Mucosa of stomach (tissue), 1 donor: ENCODE data around the gene ITPR1.

Source experiments
- H3K27me3 ChIP-seq: one replicate; pipeline ENCODE4 v1.7.0; 2013; ENCODE audit warnings: mild to moderate bottlenecking, low read length; ENCODE audit not compliant: control insufficient read depth, insufficient read depth
- H3K36me3 ChIP-seq: one replicate; pipeline ENCODE4 v1.7.0; 2013; ENCODE audit warnings: low read length; ENCODE audit not compliant: control insufficient read depth, insufficient read depth
- H3K4me1 ChIP-seq: one replicate; pipeline ENCODE4 v1.7.0; 2013; ENCODE audit warnings: mild to moderate bottlenecking, low read length; ENCODE audit not compliant: control insufficient read depth, insufficient read depth
- H3K4me3 ChIP-seq: one replicate; pipeline ENCODE4 v1.7.0; 2013; ENCODE audit warnings: low read length
- H3K9ac ChIP-seq: one replicate; pipeline ENCODE4 v1.7.0; 2013; ENCODE audit warnings: mild to moderate bottlenecking, low read length, moderate library complexity
- H3K9me3 ChIP-seq: one replicate; pipeline ENCODE4 v1.7.0; 2013; ENCODE audit warnings: mild to moderate bottlenecking, low read length, moderate library complexity; ENCODE audit not compliant: control insufficient read depth
- donor health status: Pancreatic carcinoma.

ITPR1 gene

GRCh38 chr3:4696266-4696665 lies 203.1 kb downstream of the ITPR1 start:
- Histone ChIP-seq H3K9ac (no peak overlapping the region), H3K27me3 (no peaks in the 10 kb centered on the region), H3K4me3 (no peak overlapping the region), H3K4me1 (no peaks in the 10 kb centered on the region), H3K9me3 (no peaks in the 10 kb centered on the region), H3K36me3 (no peaks in the 10 kb centered on the region)

GRCh38 chr3:4698125-4698821 lies 205.1 kb downstream of the ITPR1 start:
- H3K4me1 ChIP-seq, result no peaks in the 10 kb centered on the region
- H3K27me3 ChIP-seq, result no peaks in the 10 kb centered on the region
- no peaks in the 10 kb centered on the region for H3K36me3 ChIP-seq
- H3K4me3 ChIP-seq, result no peak overlapping the region
- no peaks in the 10 kb centered on the region for H3K9me3 ChIP-seq
- no peak overlapping the region for H3K9ac ChIP-seq

- Histone ChIP-seq H3K36me3 (peaks cover 7% of the 10 kb centered on the region), H3K9me3 (no peaks in the 10 kb centered on the region), H3K9ac (no peak overlapping the region), H3K4me1 (no peaks in the 10 kb centered on the region), H3K4me3 (no peak overlapping the region), H3K27me3 (no peaks in the 10 kb centered on the region)
These were observed 209.9 kb downstream of the ITPR1 start for GRCh38 chr3:4703054-4703480.

DNA sequence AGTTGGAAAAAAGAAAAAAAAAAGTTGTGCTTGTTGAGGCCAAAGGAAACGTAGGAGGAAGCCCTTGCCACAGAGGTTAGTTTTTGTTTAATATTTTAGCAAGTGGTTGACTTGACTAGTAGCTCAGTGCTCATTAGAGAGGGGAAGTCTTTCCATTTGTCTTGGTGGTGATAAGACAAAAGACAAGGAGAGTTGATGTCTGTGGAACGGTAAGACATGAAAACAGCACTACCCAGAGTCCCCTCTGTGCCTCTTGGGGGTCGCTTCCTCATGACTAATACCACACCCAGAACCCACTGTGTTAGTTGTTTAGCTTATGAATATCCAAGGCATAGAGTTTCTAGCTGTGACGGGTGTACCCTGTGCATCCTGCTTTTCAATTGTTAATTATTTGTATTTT lies 211.4 kb downstream of the ITPR1 start:
- no peaks in the 10 kb centered on the region for H3K27me3 ChIP-seq
- no peaks in the 10 kb centered on the region for H3K4me1 ChIP-seq
- H3K9ac ChIP-seq, result no peak overlapping the region
- H3K4me3 ChIP-seq, result no peak overlapping the region
- no peaks in the 10 kb centered on the region for H3K9me3 ChIP-seq
- H3K36me3 ChIP-seq, result peaks cover 7% of the 10 kb centered on the region

- Histone ChIP-seq H3K4me3 (no peak overlapping the region), H3K36me3 (peaks cover 7% of the 10 kb centered on the region), H3K9ac (no peak overlapping the region), H3K27me3 (no peaks in the 10 kb centered on the region), H3K4me1 (no peaks in the 10 kb centered on the region), H3K9me3 (no peaks in the 10 kb centered on the region)
These were observed 214.2 kb downstream of the ITPR1 start for GRCh38 chr3:4707324-4707723.

DNA sequence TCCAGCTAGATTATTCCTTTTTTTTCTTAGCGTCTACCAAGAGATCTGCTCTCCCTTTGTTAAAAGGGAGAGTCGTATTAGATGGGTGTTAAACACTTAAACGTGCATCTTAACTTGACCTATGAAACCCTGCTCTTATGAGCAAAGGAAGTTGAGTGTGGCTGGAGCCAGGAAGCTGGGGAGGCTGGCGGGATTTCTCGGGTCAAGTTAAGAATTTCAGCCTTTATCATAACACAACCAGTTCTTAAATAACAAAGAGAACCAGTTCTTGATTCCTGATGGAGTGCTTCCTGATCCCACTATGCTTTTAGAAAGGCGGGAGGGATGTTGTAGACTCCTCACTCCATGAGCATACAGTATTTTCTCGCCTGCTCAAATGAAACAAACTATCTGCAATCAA lies 215.1 kb downstream of the ITPR1 start:
- no peak overlapping the region for H3K9ac ChIP-seq
- no peaks in the 10 kb centered on the region for H3K9me3 ChIP-seq
- H3K36me3 ChIP-seq, result peaks cover 7% of the 10 kb centered on the region
- H3K4me1 ChIP-seq, result no peaks in the 10 kb centered on the region
- no peak overlapping the region for H3K4me3 ChIP-seq
- H3K27me3 ChIP-seq, result no peaks in the 10 kb centered on the region

DNA sequence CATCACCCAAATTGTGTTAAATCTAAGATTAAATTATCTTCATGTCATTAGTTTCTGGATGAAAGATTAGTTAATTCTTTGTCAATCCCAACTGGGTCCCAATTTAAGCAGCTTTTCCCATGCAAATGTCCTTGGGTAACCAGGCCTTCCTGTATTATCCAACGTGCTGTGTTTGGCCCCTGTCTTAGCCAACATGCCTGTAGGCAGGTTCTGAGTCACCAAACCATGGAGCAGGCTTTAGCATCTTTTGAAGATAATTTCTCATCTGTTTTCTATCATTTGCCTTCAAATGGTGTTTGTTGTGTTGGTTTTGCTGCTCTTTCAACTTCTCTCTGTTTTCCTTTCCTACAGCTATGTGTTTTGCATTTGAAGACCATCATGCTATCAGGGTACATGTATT lies 216.2 kb downstream of the ITPR1 start:
- H3K36me3 ChIP-seq, result peaks cover 7% of the 10 kb centered on the region

DNA sequence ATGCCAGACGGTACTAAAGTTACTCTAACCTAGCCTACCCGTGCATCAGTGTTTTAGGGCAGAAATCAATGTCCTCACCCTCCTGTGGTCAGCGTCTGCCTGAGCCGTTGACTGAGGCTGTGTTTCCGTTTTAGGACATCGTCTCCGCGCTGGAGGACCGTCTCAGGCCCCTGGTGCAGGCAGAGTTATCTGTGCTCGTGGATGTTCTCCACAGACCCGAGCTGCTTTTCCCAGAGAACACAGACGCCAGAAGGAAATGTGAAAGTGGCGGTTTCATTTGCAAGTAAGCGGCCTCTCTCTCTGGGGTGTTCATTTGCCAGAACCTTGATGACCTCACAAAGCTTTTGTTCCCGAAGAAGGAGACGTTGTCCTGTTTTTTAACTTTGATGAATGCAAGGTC lies 217.0 kb downstream of the ITPR1 start:
- Histone ChIP-seq H3K27me3 (no peaks in the 10 kb centered on the region), H3K9ac (no peak overlapping the region), H3K4me3 (no peak overlapping the region), H3K36me3 (peaks cover 7% of the 10 kb centered on the region), H3K4me1 (no peaks in the 10 kb centered on the region), H3K9me3 (no peaks in the 10 kb centered on the region)

More for the DNA sequence above, 216.2 kb downstream of the ITPR1 start:
- no peaks in the 10 kb centered on the region for H3K27me3 ChIP-seq
- H3K4me1 ChIP-seq, result no peaks in the 10 kb centered on the region
- H3K4me3 ChIP-seq, result no peak overlapping the region
- no peaks in the 10 kb centered on the region for H3K9me3 ChIP-seq
- H3K9ac ChIP-seq, result no peak overlapping the region

DNA sequence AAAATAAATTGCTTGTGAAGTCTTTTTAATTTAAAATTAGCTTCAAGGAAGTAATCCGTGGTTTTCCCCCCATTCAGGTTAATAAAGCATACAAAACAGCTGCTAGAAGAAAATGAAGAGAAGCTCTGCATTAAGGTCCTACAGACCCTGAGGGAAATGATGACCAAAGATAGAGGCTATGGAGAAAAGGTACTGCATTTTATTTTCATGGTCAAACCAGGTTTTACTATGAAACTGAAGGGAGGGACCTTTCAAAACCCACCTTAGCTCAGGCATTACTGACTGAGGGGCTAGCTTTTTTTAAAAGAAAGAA lies 218.5 kb downstream of the ITPR1 start:
- H3K4me1 ChIP-seq, result no peaks in the 10 kb centered on the region
- H3K4me3 ChIP-seq, result no peak overlapping the region
- H3K9me3 ChIP-seq, result no peaks in the 10 kb centered on the region
- H3K27me3 ChIP-seq, result no peaks in the 10 kb centered on the region
- no peaks in the 10 kb centered on the region for H3K36me3 ChIP-seq
- no peak overlapping the region for H3K9ac ChIP-seq

DNA sequence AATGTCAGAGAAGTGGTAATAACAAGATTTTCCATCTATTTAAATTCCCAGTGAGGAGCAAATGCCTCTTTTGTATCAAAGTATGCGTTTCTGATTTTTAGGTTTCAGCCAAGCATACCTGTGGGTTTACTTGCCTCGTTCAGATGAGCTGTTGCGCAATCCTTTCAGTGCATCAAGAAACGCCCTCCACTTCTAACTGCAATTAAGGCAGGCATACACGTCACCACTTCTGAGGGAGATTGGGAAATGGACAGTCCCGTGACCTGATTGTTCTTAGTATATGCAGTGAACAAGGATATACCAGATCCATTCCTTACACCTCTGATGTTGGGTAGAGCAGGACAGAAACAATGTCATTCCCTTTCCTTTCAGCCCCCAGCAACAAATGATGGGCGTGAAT lies 219.0 kb downstream of the ITPR1 start:
- Histone ChIP-seq H3K9me3 (no peaks in the 10 kb centered on the region), H3K4me1 (no peaks in the 10 kb centered on the region), H3K36me3 (no peaks in the 10 kb centered on the region), H3K27me3 (no peaks in the 10 kb centered on the region), H3K4me3 (no peak overlapping the region), H3K9ac (no peak overlapping the region)

GRCh38 chr3:4714045-4714444 lies 220.9 kb downstream of the ITPR1 start:
- Histone ChIP-seq H3K4me1 (peaks cover 8% of the 10 kb centered on the region), H3K36me3 (no peaks in the 10 kb centered on the region), H3K27me3 (no peaks in the 10 kb centered on the region), H3K9me3 (no peaks in the 10 kb centered on the region), H3K4me3 (no peak overlapping the region), H3K9ac (no peak overlapping the region)

DNA sequence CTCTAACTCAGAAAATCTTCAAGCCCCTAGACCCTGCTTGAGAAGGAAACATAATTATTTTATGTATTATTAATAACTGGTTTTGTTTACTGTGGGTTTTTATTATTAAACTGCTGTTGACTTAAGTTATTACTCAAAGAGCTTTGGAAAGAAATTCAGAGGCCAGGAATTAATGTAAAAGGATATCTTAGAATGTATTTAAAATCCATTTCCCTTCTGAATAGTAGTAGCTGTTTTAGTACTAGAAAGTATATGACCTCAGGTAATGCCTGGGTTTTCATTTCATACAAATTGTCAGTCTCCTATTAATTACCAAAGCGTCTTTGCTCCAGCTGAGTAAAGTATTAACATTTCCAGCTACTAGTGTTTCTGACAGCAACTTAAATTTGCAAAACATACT lies 223.1 kb downstream of the ITPR1 start:
- no peak overlapping the region for H3K9ac ChIP-seq
- H3K9me3 ChIP-seq, result no peaks in the 10 kb centered on the region
- H3K4me1 ChIP-seq, result peaks cover 23% of the 10 kb centered on the region
- no peaks in the 10 kb centered on the region for H3K27me3 ChIP-seq
- H3K4me3 ChIP-seq, result no peak overlapping the region
- no peaks in the 10 kb centered on the region for H3K36me3 ChIP-seq
